GM11168 (cell line): ENCODE data around the gene MCRIP1.

ENCODE experiments used
- in situ Hi-C: fragments of 300-500 bp; cut with MboI; formaldehyde crosslinking; loops from one replicate; pipeline ENCODE4 v1.12.0; 2022; ENCODE audit warnings: low sequenced_read_pairs; ENCODE audit not compliant: unreplicated experiment

Gene MCRIP1

GRCh38 chr17:81863123-81863675, 30.1 kb upstream of the MCRIP1 start:
- in situ Hi-C loops, result no loop called here

GRCh38 chr17:81860756-81861568, 27.9 kb upstream of the MCRIP1 start:
- in situ Hi-C loops, result no loop called here

GRCh38 chr17:81859906-81860755, 27.0 kb upstream of the MCRIP1 start, which contains the start of gene P4HB:
Gene P4HB (minus strand): TSS chr17:81860535. CDS start chr17:81860471, 64 bp downstream.
- in situ Hi-C loops, result no loop called here

- in situ Hi-C loops, result no loop called here
Observed at GRCh38 chr17:81858967-81859905, 26.1 kb upstream of the MCRIP1 start.

- in situ Hi-C loops, result no loop called here
Observed at GRCh38 chr17:81858170-81858966, 25.3 kb upstream of the MCRIP1 start.

GRCh38 chr17:81854974-81855774, 22.1 kb upstream of the MCRIP1 start:
- in situ Hi-C loops, result no loop called here

GRCh38 chr17:81852237-81852636, 19.1 kb upstream of the MCRIP1 start:
- in situ Hi-C loops, result no loop called here

- in situ Hi-C loops, result no loop called here
Observed at GRCh38 chr17:81851423-81851822, 18.3 kb upstream of the MCRIP1 start.

GRCh38 chr17:81849457-81849856, 16.4 kb upstream of the MCRIP1 start:
- in situ Hi-C loops, result loop anchor here (25.0 kb wide), 1 partner anchor 112 kb away; no protein-coding TSS in a partner anchor

GRCh38 chr17:81846743-81847689, 13.9 kb upstream of the MCRIP1 start:
- in situ Hi-C loops, result loop anchor here (25.0 kb wide), 1 partner anchor 110 kb away; no protein-coding TSS in a partner anchor

- in situ Hi-C loops, result loop anchor here (25.0 kb wide), 1 partner anchor 109 kb away; no protein-coding TSS in a partner anchor
Observed at GRCh38 chr17:81845881-81846742, 13.0 kb upstream of the MCRIP1 start.

- in situ Hi-C loops, result loop anchor here (25.0 kb wide), 1 partner anchor 108 kb away; no protein-coding TSS in a partner anchor
Observed at GRCh38 chr17:81845361-81845760, 12.3 kb upstream of the MCRIP1 start.

GRCh38 chr17:81844887-81845286, 11.8 kb upstream of the MCRIP1 start:
- in situ Hi-C loops, result loop anchor here (25.0 kb wide), 1 partner anchor 108 kb away; no protein-coding TSS in a partner anchor

- in situ Hi-C loops, result loop anchor here (25.0 kb wide), 1 partner anchor 107 kb away; no protein-coding TSS in a partner anchor
Observed at GRCh38 chr17:81844327-81844851, 11.3 kb upstream of the MCRIP1 start.

- in situ Hi-C loops, result loop anchor here (25.0 kb wide), 1 partner anchor 107 kb away; no protein-coding TSS in a partner anchor
Observed at GRCh38 chr17:81843713-81844326, 10.7 kb upstream of the MCRIP1 start.
